ENCODE results near the gene FNDC3B. TPM values are rescaled to one million over a fixed set of nuclear protein-coding genes. Genes with fewer than 3 reads are reported as not detected.

FNDC3B gene
- total RNA-seq, 1 donor from 2014 or later, result 153 TPM

- Histone ChIP-seq H3K4me1 (peaks cover 64% of the 10 kb centered on the region), H3K4me3 (no peak overlapping the region), H3K36me3 (no peaks in the 10 kb centered on the region), H3K27ac (peak overlapping the region; percentile 75), H3K9me3 (no peaks in the 10 kb centered on the region), H3K27me3 (ENCODE audit: low read depth) (no peaks in the 10 kb centered on the region)
- DNase-seq (no peak), ATAC-seq (no peak)
- no peak for TF ChIP-seq CTCF (IDR thresholded peaks at IDR 0.05)
- intact Hi-C loops (cut with DNase I), result no loop called here
Observed at GRCh38 chr3:172151651-172152649, 112.6 kb downstream of the FNDC3B start.

- peak in 1 of 2 donors; percentile 4 for ATAC-seq
- TF ChIP-seq CTCF (IDR thresholded peaks at IDR 0.05), result no peak
- Histone ChIP-seq H3K27ac (peak overlapping the region; percentile 75), H3K36me3 (no peaks in the 10 kb centered on the region), H3K4me3 (peak overlapping the region; percentile 3), H3K27me3 (ENCODE audit: low read depth) (no peaks in the 10 kb centered on the region), H3K9me3 (no peaks in the 10 kb centered on the region), H3K4me1 (peaks cover 64% of the 10 kb centered on the region)
- DNase-seq, result no peak
- intact Hi-C loops (cut with DNase I), result no loop called here
Observed at GRCh38 chr3:172152874-172153273, 113.5 kb downstream of the FNDC3B start.

GRCh38 chr3:172153335-172153861 is 114.0 kb downstream of the FNDC3B start:
- intact Hi-C loops (cut with DNase I), result no loop called here
- Histone ChIP-seq H3K4me1 (peaks cover 59% of the 10 kb centered on the region), H3K36me3 (no peaks in the 10 kb centered on the region), H3K9me3 (no peaks in the 10 kb centered on the region), H3K27me3 (ENCODE audit: low read depth) (no peaks in the 10 kb centered on the region), H3K4me3 (no peak overlapping the region), H3K27ac (peak overlapping the region; percentile 75)
- ATAC-seq (peak; percentile 97 to 98), DNase-seq (peak; percentile 90)
- TF ChIP-seq CTCF (IDR thresholded peaks at IDR 0.05), result no peak

GRCh38 chr3:172154768-172155664 is 115.6 kb downstream of the FNDC3B start:
- H3K27me3 ChIP-seq (ENCODE audit: low read depth), result no peaks in the 10 kb centered on the region
- no peak for TF ChIP-seq CTCF (IDR thresholded peaks at IDR 0.05)
- intact Hi-C loops (cut with DNase I), result no loop called here
- no peak overlapping the region for H3K4me3 ChIP-seq
- peak overlapping the region; percentile 5 for H3K27ac ChIP-seq
- no peaks in the 10 kb centered on the region for H3K9me3 ChIP-seq
- H3K4me1 ChIP-seq, result peaks cover 59% of the 10 kb centered on the region
- ATAC-seq (no peak), DNase-seq (no peak)
- H3K36me3 ChIP-seq, result no peaks in the 10 kb centered on the region

- Histone ChIP-seq H3K4me1 (peaks cover 65% of the 10 kb centered on the region), H3K4me3 (no peak overlapping the region), H3K36me3 (no peaks in the 10 kb centered on the region), H3K27ac (no peak overlapping the region), H3K9me3 (no peaks in the 10 kb centered on the region), H3K27me3 (ENCODE audit: low read depth) (no peaks in the 10 kb centered on the region)
- DNase-seq (peak; percentile 66), ATAC-seq (peak; percentile 53 to 62)
- no peak for TF ChIP-seq CTCF (IDR thresholded peaks at IDR 0.05)
- intact Hi-C loops (cut with DNase I), result no loop called here
Observed at GRCh38 chr3:172155897-172156585, 116.7 kb downstream of the FNDC3B start.
